Measurements from ENCODE around the gene VTI1A.
"Not testable (repeated sequence)": the region's sequence is repeated elsewhere in the genome, so short reads cannot be mapped to it uniquely, and the experiment has no call there.

The VTI1A gene

GRCh38 chr10:112536663-112537062 is 89.6 kb downstream of the VTI1A start:
- DNase-seq (ENCODE audit: low read depth): no peak
- TF ChIP-seq CTCF (conservative IDR thresholded peaks at IDR 0.05; ENCODE audit: low read depth, low read length): no peak

DNA sequence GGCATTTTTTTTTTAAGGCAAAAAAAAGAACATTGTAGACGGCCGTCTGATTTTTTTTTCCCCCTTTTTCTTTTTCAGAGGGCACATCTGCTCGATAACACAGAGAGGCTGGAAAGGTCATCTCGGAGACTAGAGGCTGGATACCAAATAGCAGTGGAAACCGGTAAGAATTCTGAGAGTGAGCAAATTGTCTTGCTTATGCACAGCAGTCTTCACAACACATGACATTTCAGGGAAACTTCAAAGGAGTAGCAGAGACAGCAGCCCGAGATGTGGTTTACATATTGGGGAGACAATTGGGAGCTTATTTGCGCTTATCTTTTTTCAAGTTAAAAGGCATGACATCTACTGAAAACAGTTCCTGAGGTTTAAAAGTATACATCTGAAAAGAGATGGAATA is 91.2 kb downstream of the VTI1A start:
- H3K4me3 ChIP-seq (ENCODE audit: low read length): no peak overlapping the region
- no peak for TF ChIP-seq CTCF (conservative IDR thresholded peaks at IDR 0.05; ENCODE audit: low read depth, low read length)
- no peak for DNase-seq (ENCODE audit: low read depth)

More at GRCh38 chr10:112536663-112537062, 89.6 kb downstream of the VTI1A start:
- H3K4me3 ChIP-seq (ENCODE audit: low read length): no peak overlapping the region

GRCh38 chr10:112539340-112539739 is 92.3 kb downstream of the VTI1A start:
- H3K4me3 ChIP-seq (ENCODE audit: low read length): no peak overlapping the region
- TF ChIP-seq CTCF (conservative IDR thresholded peaks at IDR 0.05; ENCODE audit: low read depth, low read length): no peak
- no peak for DNase-seq (ENCODE audit: low read depth)

GRCh38 chr10:112542823-112543222 is 95.8 kb downstream of the VTI1A start:
- H3K4me3 ChIP-seq (ENCODE audit: low read length); DNase-seq (ENCODE audit: low read depth): not testable (repeated sequence)

- no peak overlapping the region for H3K4me3 ChIP-seq (ENCODE audit: low read length)
- no peak for DNase-seq (ENCODE audit: low read depth)
- TF ChIP-seq CTCF (conservative IDR thresholded peaks at IDR 0.05; ENCODE audit: low read depth, low read length): no peak
These were observed 99.5 kb downstream of the VTI1A start for GRCh38 chr10:112546474-112546873.

DNA sequence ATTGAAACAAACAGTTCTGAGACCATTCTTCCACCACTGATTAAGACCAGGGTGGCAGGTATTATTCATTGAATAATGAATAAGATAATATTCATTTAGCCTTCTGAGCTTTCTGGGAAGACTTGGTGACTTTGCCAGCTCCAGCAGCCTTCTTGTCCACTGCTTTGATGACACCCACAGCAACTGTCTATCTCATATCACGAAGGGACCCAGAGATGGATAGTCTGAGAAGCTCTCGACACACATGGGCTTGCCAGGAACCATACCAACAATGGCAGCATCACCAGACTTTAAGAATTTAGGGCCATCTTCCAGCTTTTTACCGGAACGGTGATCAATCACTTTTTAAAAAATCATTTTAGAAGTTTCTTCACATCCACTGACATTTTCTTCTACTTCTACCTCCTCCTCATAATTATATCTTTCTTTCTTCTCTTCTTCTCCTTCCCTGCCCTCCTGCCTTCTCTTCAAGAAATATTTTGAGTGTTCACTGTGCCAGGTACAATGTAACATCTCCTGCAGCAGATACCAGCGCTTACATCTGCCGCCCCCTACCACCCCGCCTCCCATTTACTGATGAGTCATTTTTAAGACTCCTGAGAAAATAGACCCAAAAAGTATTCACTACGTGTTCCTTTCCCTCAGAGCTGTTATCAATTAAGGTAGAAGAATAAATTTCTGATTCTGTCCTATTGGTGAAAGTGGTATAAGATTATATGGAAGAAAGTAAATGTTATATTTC is 101.7 kb downstream of the VTI1A start:
- DNase-seq (ENCODE audit: low read depth): no peak
- no peak for TF ChIP-seq CTCF (conservative IDR thresholded peaks at IDR 0.05; ENCODE audit: low read depth, low read length)

DNA sequence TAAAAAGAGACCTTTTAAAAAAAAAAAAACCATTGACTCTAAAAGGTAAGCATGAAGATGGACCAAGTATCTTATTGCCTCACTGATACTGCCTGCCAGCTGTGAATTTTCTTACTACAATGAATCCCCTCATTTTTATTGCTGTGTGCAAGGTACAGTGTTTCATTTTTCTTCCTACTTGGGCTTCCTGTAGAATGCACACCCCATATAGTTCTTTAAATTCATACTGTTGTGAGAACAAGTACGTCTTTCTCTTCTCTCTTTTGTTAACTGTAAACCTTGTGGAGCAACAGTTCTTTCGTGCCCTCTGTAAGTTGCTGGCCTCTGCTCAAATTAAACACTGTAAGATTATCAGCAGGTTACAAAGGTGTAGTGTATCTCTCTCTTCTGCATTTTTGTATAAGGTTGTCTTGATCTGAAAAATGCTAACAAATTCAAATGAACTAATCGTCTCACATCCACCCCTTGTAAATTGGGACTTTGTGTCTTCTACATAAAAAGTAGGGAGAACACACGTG is 105.6 kb downstream of the VTI1A start:
- H3K4me3 ChIP-seq (ENCODE audit: low read length): no peak overlapping the region
- no peak for DNase-seq (ENCODE audit: low read depth)
- no peak for TF ChIP-seq CTCF (conservative IDR thresholded peaks at IDR 0.05; ENCODE audit: low read depth, low read length)

More for the DNA sequence above, 101.7 kb downstream of the VTI1A start:
- no peak overlapping the region for H3K4me3 ChIP-seq (ENCODE audit: low read length)
